Testis (tissue), 2 donors: ENCODE data around the gene PLEK2.

Source experiments
- POLR2A ChIP-seq: fragments of 450-650 bp; IDR thresholded peaks from one replicate; pipeline ENCODE4 v1.6.1; 2017; ENCODE audit warnings: antibody characterized with exemption, mild to moderate bottlenecking, moderate library complexity
- TF ChIP-seq, protein P1 (sequence below), 3 experiments: fragments of 450-650 bp in 2 of 3; fragments of 200-600 bp in 1 of 3; sonication (generic) in 1 of 3; IDR thresholded peaks; one replicate each; pipeline ENCODE4 v1.5.1; 2016 to 2019; ENCODE audit warnings: antibody characterized with exemption in 3 of 3, mild to moderate bottlenecking in 2 of 3, moderate library complexity in 1 of 3

GRCh38 chr14:67411820-67412421 lies at the start of gene PLEK2:
- TF ChIP-seq, protein P1, sequence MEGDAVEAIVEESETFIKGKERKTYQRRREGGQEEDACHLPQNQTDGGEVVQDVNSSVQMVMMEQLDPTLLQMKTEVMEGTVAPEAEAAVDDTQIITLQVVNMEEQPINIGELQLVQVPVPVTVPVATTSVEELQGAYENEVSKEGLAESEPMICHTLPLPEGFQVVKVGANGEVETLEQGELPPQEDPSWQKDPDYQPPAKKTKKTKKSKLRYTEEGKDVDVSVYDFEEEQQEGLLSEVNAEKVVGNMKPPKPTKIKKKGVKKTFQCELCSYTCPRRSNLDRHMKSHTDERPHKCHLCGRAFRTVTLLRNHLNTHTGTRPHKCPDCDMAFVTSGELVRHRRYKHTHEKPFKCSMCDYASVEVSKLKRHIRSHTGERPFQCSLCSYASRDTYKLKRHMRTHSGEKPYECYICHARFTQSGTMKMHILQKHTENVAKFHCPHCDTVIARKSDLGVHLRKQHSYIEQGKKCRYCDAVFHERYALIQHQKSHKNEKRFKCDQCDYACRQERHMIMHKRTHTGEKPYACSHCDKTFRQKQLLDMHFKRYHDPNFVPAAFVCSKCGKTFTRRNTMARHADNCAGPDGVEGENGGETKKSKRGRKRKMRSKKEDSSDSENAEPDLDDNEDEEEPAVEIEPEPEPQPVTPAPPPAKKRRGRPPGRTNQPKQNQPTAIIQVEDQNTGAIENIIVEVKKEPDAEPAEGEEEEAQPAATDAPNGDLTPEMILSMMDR (IDR thresholded peaks at IDR 0.05), result no peak
- TF ChIP-seq POLR2A, result no peak
